GM12872 (cell line): Measurements from ENCODE around the gene FAM163B.

ENCODE experiments used
- TF ChIP-seq, protein P1 (sequence below): IDR thresholded peaks from 3 replicates; pipeline ENCODE4 v1.5.1; 2011; ENCODE audit warnings: low read depth, mild to moderate bottlenecking, low read length, moderate library complexity; ENCODE audit not compliant: insufficient read depth

FAM163B gene

DNA sequence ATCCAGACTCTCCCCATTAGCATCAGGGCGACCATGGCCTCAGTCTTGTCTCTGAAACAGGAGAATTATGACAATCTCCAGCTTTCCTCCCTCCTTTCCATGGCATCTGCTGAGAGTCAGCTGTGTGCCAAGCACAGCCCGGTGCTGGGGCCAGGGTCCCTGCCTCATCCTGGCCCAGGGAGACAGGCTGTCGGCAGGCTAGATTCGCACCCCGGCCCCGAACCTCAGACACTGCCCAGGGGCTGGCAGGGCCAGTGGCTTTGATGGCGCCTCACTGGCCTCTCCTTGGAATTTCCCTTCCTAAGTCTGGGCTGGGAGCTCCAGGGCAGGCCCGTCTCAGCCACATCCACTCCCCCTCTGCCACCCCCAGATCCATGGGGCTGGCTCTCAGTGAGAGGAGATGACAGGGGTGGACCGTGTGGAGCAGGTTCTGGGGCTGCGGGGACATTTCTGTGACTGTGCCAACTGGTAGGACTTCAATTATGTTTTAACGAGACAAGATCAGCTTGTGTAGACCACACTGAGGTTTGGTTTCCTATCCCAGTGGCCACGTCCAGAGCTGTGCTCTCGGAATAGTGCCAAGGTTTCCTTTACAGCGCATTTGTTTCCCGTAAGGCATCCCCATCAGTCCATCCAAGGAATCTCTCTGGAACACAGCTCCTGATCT lies 15.5 kb downstream of the FAM163B start:
- TF ChIP-seq, protein P1, sequence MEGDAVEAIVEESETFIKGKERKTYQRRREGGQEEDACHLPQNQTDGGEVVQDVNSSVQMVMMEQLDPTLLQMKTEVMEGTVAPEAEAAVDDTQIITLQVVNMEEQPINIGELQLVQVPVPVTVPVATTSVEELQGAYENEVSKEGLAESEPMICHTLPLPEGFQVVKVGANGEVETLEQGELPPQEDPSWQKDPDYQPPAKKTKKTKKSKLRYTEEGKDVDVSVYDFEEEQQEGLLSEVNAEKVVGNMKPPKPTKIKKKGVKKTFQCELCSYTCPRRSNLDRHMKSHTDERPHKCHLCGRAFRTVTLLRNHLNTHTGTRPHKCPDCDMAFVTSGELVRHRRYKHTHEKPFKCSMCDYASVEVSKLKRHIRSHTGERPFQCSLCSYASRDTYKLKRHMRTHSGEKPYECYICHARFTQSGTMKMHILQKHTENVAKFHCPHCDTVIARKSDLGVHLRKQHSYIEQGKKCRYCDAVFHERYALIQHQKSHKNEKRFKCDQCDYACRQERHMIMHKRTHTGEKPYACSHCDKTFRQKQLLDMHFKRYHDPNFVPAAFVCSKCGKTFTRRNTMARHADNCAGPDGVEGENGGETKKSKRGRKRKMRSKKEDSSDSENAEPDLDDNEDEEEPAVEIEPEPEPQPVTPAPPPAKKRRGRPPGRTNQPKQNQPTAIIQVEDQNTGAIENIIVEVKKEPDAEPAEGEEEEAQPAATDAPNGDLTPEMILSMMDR, result no peak

DNA sequence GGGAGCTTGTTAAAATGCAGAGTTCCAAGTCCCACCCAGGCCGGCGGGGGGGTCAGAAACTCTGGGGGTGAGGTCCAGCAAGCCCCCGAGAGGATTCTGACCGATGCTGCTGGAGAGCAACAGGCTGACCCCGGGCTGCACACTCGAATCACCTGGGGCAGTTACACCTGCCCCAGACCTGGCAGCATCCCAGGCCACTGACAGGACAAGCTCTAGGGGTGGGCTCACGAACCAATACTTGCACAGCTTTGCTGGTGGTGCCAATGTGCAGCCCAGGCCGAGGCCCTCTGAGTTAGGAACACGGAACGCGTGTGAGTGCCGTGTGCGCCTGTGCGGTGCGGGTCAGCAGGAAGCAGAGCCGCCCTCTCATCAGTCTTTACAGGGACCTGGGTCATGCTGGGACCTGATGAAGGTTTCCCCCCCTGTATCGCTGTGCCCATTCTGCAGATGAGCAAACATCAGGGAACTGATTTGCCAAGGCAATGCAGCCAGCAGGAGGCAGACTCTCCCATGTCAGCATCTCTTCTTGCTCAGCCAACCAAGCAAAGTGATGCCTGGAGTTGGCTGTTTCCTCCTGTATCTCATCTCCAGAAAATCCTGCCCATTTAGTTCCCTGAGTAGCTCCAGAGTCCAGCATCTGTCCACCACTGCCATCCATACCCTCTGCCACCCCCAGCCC lies 16.3 kb downstream of the FAM163B start:
- TF ChIP-seq, protein P1, result peak; percentile 37; the same call in 1 of the 3 replicates

DNA sequence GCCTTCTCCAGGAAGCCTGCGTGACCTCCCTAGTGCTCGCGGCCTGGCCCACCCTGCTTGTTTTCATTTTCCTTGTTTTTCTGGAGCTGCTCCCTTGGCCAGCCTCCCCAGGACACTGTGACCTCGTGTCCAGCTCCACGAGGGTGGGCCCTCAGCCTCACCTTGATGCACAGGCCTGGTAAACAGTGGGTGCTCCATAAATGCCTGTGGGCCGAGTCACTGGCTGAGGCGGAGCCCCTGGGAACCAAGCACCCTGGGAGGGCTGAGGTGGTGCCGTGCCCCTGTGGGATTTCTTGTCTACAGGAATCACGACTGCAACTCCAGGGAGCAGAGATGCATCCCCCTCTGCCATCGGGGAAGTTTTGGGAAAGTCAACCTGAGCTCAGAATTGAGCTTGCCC lies 17.2 kb downstream of the FAM163B start:
- TF ChIP-seq, protein P1, result no peak

DNA sequence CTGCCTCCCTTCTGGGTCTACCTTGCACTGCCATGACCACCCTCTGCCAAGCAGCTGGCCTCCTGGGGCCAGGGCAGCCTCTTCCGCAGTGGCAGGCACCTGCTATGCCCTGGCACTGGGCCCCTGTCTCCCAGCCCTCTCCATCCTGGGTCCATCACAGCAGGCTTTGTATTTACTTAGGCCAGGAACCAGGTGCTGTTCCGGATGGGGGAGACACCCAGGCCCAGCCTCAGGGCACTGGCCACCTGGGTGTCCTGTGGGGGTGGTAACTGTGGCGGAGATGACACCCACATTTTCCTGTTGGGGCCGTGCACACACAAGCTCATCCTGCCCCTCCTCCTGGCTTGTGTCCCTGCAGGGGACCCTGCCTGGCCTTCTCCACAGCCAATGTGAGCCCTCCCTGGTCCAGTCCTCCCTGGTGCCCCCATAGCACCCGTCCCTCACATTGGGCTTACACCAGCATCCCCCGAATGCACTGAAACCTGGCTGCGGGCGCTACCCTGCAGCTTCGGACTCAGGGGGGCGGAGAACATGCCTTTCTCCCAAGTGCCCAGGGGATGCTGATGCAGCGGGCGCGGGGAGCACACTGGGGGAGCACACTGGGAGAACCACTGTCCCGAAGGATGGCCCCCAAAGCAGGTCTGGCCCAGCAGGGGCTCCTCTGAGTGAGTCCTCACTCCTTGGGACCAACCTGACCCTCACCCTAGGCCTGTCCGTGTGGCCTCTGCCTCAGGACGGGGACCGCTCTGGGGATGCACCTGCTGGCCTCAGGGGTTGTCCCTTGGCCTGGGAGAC lies 17.9 kb downstream of the FAM163B start:
- TF ChIP-seq, protein P1, result no peak

DNA sequence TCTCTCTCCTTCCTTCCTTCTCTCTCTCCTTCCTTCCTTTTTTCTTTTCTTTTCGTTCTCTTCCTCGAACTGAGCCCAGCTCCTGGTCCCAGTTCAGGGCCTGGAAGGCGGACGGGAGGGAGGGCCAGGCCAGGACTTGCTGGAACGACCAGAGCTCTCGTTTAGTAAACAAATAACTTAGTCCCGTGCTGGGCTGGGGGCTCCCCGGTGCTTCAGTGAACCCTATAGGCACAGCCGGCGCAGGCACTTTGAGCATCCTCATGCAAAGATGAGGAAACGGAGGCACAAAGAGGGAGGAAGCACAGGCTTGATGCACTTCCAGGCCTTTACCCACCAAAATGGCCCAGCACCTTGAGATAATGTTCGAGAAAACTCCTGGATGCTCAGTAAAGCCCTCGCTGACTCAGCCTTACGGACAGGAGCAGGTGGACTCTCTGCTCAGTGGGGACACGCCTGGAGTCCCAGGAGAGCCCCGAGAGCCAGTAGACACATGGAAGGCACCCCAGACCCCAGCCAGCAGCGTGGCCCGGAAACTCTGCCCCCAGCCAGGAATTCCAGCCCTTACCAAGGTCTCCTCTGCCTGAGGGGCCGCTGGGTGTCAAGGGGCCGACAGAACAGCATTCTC lies 18.8 kb downstream of the FAM163B start:
- TF ChIP-seq, protein P1, result no peak

DNA sequence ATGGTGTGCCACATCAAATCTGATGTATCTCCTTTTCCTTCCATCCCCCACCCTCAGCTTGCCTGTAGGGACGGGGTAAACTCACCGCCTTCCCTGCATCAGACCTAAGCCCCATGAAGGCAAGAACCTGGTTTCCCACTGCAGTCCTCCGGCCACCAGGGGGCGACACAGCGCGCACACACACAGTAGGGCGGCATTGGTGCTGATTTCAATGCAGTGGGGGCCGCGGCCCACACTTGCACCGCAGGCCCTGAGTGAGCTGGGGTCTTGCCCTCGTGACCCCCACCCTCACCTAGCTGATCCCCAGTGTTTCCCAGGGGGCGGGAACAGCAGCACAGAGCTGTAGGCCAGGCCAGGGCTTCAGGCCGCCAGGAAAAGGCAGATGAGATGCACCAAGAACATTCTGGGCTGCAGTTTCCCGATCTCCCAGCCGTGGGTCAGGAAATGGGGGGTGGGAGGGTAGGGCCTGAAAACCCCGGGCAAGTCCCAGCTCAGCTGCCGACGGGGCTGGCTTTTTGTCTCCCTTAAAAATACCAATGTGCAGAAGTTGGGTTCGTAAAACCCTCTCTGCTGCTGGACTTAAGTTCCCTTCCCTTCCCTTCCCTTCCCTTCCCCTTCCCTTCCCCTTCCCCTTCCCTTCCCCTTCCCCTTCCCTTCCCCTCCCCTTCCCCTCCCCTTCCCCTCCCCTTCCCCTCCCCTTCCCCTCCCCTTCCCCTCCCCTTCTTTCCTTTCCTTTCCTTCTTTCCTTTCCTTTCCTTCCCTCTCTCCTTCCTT lies 19.5 kb downstream of the FAM163B start:
- TF ChIP-seq, protein P1, result peak; percentile 72
